A172 (cell line): Measurements from ENCODE around the gene PDXP. TPM values are rescaled to one million over a fixed set of nuclear protein-coding genes. Genes with fewer than 3 reads are reported as not detected.

Experiments used
- DNase-seq: peaks from one replicate; pipeline ENCODE4 v3.0.0-alpha.2; 2015; ENCODE audit warnings: low spot score
- total RNA-seq: library from RNA; depleted of rRNA; stranded (reverse); fragments of >200 nt; shearing (Covaris generic); gene quantifications from 2 replicates; pipeline ENCODE4 v1.2.3, GENCODE V29; 2014; rRNA removed

Gene PDXP
- total RNA-seq, 1 experiment from 2014 or later: 10.8 TPM

DNA sequence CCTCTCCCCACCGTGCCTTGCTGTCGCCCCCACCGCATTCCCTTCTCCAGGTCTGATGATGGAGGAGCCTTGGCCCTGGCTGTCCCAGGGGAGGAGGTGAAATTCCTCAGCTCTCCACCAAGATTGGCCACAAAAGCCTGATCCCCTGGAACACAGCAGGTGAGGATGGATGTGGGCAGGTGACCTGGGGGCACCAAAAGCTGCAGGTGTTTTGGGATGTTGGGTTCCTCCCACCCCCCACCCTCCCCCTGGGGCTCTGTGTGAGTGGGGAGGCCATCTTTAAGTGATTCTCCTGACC lies 39.0 kb downstream of the PDXP start:
- no peak for DNase-seq

DNA sequence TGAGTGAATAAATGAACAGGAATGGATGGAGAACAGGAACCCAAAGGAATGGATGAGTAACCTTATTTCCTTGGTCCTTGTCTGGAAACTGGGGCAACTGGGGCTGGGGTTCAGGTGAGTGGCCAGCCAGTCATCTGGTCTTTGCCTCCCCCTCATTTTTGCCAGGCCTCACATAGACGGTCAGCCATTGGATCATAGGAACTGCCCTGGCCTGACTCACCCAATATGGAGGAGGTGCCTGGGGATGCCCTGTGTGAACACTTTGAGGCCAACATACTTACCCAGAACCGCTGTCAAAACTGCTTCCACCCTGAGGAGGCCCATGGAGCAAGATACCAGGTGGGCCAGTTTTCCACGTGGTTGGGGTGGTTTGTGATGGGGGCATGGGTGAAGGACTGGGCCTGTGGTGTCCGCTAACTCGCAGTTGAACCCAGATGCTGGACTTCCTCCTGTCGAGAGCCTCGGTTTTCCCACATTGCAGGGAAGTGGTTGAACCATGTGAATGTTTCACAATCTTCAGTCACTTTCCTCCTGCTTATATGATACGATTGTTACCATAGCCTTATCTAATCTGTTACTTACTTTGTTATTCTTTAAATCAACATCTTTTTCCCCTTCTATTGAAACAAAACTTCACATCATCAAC lies 42.7 kb downstream of the PDXP start:
- no peak for DNase-seq

DNA sequence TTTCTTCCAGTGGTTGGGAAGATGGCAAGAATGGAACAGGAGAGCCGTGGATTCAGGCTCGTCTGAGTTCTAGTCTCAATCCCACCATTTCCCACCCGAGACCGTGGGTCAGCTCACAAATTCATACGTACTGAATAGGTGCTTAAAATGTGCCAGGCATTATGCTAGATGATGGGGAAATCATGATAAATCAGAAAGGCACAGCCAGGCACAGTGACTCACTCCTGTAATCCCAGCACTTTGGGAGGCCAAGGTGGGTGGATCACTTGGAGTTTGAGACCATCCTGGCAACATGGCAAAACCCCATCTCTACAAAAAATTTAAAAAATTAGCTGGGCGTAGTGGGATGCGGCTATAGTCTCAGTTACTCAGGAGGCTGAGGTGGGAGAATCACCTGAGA lies 45.4 kb downstream of the PDXP start:
- no peak for DNase-seq

DNA sequence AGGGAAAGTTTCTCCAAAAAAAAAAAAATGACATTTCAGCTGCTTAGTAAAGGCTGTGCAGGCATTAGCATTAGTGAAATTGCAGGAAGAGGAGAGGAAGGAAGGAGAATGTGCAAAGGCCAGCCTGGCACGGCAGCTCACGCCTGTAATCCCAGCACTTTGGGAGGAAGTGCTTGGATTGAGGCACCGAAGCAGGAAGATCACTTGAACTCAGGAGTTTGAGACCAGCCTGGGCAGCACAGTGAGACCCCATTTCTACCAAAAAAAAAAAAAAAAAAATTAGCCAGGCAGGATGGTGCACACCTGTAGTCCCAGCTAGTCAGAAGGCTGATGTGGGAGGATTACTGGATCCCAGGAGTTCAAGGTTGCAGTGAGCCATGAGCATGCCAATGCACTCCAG lies 46.1 kb downstream of the PDXP start:
- DNase-seq: no peak

DNA sequence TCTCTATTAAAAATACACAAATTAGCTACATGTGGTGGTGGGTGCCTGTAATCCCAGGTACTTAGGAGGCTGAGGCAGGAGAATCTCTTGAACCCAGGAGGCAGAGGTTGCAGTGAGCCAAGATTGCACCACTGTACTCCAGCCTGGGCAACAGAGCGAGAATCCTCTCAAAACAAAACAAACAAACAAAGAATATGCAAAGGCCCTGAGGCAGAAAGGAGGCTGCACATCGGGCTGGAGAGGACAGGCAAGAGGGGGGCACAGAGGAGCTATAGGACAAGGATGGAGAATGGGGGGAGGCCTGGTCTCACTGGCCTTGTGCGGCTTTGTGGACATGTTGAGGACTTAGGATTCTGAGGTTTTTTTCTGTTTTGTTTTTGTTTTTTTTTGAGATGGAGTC lies 46.7 kb downstream of the PDXP start:
- no peak for DNase-seq

DNA sequence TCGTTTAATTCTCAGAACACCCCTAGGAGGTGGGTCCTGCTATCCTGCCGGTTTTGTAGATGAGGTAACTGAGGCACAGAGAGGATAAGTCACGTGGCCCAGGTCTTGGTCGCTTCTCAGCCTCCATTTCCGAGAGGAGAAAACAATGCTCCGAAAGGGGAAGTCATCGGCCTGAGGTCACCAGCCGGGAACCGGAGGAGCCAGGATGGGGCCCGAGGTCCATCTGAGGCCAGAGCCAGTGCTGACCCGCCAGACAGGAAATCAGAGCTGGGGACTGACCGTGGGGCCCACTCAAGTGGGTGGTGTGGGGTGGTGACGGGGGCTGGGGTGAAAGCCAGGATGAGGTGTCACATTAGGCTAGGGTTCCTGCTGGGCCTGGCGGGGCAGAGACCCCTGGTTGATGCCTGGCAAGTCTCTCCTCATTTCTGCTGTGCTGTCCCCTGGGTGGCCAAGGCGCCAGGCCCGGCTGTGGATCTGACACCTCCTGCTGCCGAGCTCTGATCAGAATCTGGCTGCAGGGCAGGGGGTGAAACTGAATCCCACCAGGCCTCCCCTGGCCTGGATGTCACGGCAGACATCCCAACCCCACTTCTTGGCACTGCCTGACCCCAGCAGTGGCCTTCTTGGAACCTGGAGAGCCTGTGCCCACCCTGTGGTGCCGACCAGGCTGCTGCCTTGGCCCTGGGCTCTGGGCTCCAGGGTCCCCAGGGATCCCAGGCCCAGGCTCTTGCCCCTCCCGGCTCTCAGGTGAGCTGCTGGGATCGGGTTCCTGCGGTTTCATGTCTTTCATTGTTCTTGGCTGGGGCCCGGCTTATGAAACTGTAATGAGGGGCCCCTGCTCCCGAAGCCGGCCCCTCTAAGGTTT lies 50.3 kb downstream of the PDXP start:
- DNase-seq: no peak

DNA sequence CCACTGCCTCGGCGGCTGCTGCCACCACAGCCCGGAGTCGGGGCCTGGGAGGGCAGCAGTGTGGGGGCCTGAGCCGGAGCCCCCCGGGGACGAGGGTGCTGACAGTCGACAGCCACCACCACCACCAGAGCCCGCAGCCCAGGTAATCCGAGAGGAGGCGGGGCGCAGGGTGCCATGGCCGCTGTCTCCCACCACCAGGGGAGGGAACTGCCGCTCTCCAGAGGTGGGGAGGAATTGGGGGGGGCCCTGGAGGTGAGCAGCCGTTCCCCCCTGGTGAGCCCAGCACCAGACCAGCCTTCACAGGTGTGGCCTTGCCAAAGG lies 50.9 kb downstream of the PDXP start:
- no peak for DNase-seq

DNA sequence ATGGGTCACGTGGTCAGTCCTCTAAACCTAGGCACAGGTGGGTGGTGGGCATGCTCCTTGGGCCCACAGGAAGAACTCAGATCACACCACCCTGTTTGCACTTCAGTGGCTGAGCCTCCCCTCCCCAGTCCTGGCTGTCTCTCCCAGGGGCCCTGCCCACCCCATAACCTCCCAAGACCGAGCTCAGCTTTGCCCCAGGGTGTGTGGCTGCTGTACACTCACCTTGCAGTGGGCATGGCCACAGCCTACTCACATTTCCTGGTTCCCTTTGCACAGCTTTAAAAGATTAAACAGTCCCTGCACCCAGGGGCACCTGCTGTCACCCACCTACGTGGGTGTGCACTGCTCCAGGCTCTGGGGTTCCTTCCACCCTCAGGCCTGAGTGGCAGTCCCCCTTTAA lies 52.2 kb downstream of the PDXP start:
- DNase-seq: no peak

DNA sequence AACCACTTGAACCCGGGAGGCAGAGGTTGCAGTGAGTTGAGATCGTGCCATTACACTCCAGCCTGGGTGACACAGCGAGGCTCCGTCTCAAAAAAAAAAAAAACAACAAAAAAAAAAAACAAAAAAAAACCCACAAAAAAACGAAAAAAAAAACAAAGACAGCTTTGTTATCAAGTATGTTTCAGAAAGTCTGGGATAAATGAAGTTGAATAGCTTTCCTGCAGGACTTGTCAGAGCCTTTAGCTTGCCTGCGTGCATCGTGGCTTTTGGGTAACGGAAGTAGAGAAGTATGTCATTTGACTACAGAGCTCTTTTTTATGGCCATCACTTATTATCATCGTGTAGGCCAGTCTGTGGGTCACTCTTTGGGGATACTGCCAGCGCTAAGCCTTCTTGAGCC lies 53.0 kb downstream of the PDXP start:
- DNase-seq: no peak

DNA sequence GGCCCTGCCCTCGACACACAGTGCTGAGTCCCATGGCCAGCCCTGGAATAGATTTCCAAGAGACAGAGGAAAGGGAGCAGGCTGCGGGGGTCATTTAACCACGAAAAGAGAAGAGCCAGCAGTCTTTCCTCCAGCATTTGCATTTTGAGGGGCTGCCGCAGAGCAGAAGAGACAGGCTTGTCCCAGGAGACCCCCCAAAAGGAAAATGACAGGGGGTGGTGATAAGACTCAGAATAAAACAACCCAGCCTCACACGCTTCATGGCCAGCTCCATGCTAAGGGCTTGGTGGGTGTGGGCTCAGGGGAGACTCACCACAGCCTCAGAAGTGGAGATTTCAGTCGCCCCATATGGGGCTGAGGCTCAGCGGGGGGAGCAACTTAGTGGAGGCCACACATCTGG lies 55.2 kb downstream of the PDXP start:
- no peak for DNase-seq

DNA sequence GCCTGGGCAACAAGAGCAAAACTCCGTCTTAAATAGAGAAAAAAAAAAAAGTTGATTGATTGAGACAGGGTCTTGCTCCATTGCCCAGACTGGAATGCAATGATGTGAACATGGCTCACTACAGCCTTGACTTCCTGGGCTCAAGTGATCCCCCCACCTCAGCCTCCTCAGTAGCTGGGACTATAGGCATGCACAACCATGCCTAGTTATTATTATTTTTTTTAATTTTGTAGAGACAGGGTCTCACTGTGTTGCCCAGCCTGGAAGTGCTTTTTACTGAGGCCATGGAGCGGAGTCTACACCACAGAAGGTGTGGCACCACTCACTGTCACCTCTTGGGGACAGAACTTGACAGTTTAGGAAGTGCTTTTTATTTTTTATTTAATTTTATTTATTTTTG lies 56.1 kb downstream of the PDXP start:
- DNase-seq: no peak

DNA sequence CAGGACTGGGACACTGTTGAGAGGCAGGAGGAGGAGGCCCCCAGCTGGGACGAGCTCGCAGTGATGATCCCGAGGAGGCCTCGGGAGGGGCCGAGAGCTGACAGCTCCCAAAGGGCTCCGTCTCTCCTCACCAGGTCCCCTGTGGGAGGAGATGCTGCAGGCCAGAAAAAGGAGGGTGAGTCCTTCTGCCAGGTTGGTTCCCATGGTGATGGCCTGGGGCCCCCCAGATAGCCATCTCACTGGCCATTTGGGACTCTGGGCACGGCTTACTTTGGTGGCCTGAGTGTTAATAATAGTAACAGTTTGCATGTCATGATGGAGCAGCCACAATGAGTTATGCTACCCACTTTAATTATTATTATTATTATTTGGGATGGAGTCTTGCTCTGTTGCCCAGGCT lies 57.2 kb downstream of the PDXP start:
- no peak for DNase-seq

Other genes with a start within 250 kb of the PDXP start
- 0.93 and 1.1 TPM in 2 replicates for gene ELFN2, start 231.2 kb upstream of the PDXP start, total RNA-seq
- 0.86 and 0.95 TPM in 2 replicates for gene MFNG, start 172.3 kb upstream of the PDXP start, total RNA-seq
- 20.4 and 41.0 TPM in 2 replicates for gene CARD10, start 139.3 kb upstream of the PDXP start, total RNA-seq
- gene CDC42EP1, start 98.2 kb upstream of the PDXP start, total RNA-seq: 18.2 and 23.0 TPM in 2 replicates
- not detected in 2 replicates for gene LGALS2, start 78.6 kb upstream of the PDXP start, total RNA-seq
- 18.6 and 24.0 TPM in 2 replicates for gene GGA1, start 49.9 kb upstream of the PDXP start, total RNA-seq
- 0.07 TPM in 1 of 2 replicates, not detected in the other for gene SH3BP1, start 19.1 kb upstream of the PDXP start, total RNA-seq
- gene LGALS1, start 16.9 kb downstream of the PDXP start, total RNA-seq: 3,374 and 3,537 TPM in 2 replicates
- gene NOL12, start 27.6 kb downstream of the PDXP start, total RNA-seq: 24.2 and 56.1 TPM in 2 replicates
- 41.4 and 43.4 TPM in 2 replicates for gene TRIOBP, start 38.3 kb downstream of the PDXP start, total RNA-seq
- gene GCAT, start 149.2 kb downstream of the PDXP start, total RNA-seq: 8.8 and 11.4 TPM in 2 replicates
- not detected in 2 replicates for gene GALR3, start 164.7 kb downstream of the PDXP start, total RNA-seq
- 22.4 and 30.5 TPM in 2 replicates for gene ANKRD54, start 185.6 kb downstream of the PDXP start, total RNA-seq
- gene EIF3L, start 190.7 kb downstream of the PDXP start, total RNA-seq: 161 and 170 TPM in 2 replicates
- gene MICALL1, start 247.6 kb downstream of the PDXP start, total RNA-seq: 40.3 and 45.6 TPM in 2 replicates